Activated T-helper 1 cell treated with Interleukin-2 at 50 U/mL for 16 hours (primary cell): ENCODE measurements around the gene LOXHD1.

ENCODE experiments used
- DNase-seq: peaks from one replicate; pipeline ENCODE4 v3.0.0-alpha.2; 2020; ENCODE audit warnings: low read depth

Gene LOXHD1

DNA sequence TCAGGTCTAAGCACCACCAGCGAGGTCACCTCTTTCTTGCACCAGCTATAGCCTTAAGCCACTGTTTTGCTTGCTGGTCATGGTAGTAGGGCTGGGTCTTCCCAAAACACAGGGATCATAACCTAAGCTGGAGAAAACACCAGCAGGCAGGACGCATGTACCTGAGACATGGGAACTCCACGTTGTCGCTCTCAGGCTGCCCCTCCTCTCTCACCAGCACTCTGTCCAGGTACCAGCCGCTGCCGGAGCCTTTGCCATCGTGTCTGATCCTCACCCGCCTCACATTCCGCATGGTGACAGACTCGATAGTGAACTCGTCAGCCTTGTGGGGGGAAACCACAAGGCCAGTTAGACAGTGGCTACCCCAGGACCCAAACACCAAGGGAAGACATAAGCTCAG lies 79.5 kb downstream of the LOXHD1 start:
- DNase-seq: no peak

DNA sequence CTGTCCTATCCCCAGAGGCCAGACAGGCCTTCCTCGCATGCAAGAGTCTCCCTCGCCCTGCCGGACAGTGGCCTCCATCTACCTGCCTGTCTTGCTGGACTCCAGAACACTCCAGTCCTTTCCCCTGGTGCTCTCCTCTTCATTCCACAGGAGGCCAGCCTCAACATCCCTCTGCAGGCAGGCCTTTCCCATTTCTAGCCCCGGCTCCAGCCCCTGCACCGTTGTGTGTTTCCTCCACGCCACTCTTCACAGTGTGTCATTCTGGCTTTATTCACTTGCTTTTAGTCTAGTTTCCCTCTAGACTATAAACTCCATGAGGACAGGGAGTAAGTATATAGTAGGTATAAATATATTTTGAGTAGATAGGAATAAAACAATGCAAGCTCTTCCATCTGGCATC lies 81.2 kb downstream of the LOXHD1 start:
- DNase-seq: no peak

DNA sequence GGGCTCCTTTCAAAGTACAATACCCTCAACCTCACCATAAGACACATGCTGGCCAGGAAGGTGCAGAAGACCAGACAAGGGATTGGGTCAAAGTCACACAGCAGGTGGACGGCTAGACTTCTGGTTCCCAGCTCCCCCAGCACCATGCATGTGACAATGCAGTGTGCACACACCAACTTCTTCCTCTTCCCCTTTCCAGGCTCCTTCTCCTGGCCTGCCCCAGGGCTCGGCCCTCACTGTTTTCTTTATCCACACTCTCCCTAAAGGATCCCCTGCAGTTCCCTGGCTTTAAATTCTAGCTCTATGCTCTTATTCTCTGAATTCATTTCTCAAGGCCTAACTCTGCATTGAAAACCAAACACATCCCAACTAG lies 82.3 kb downstream of the LOXHD1 start:
- no peak for DNase-seq

DNA sequence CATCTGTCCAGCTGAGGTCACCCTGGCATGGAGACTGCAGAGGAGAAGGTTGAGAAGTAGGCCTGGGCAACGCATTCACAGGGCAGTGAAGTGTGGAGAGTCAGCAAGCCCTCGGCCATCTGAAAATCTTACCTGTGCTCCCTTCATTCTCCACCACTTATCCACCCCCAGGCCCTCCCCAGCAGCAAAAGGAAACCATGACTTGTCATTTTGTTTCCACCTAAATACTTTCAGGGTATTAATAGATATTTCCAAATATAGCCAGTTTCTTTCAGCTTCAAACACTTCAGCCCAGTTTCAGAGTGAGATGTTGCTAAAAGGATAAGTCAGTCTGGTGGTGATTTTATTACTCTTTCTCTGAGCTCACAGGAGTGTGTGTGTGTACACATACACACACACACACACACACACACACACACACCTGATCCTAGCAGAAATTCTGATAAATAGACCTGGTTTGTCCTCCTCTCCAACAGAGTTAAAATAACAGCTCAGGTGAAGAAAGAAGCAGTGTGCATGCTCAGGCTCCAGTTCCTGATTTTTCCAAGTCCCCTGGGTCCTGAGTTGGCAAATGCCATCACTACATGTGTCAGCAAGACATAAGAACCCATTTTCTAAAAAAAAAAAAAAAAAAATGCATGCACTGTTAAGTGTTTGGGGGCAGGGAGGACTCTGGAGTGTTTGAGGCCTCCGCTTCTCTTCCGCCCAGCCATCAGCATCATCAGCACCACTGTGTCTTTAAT lies 82.8 kb downstream of the LOXHD1 start:
- no peak for DNase-seq

DNA sequence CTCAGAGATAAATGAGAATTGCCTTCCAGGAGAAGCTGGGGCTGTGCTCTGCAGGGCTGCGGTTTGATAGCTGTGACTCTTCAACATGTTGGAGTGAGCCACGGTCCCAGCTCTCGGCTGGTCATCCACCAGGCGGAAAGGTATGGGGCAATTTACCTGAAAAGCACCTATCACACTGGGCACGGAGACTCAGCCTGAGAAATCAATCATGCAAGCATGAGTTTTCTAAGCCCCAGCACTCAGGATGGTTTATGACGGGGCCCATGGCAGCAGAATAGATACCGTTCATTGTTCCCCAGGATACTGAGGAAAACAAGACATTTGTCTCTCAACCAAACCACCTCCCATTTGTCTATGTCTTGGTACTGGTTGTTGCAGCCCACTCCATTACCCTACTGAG lies 83.9 kb downstream of the LOXHD1 start:
- no peak for DNase-seq

DNA sequence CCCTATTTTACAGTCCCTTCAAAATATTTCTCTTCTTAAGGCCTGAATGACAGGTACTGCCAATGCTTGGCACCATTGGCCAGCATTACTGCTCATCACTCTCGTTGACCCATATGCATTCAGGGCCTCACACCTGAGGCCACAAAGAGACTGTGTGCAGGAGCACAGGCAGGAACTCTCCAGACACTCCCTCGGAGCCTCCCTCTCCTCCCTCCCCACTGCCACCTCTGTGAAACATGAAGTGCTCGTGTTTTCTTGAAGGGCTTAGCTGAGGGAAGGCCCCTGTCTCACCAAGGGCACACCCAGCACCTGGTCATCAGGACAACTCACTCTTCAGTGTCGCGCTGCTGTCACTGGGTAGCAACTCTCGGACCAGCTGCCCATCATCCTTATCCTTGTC lies 85.3 kb downstream of the LOXHD1 start:
- no peak for DNase-seq

DNA sequence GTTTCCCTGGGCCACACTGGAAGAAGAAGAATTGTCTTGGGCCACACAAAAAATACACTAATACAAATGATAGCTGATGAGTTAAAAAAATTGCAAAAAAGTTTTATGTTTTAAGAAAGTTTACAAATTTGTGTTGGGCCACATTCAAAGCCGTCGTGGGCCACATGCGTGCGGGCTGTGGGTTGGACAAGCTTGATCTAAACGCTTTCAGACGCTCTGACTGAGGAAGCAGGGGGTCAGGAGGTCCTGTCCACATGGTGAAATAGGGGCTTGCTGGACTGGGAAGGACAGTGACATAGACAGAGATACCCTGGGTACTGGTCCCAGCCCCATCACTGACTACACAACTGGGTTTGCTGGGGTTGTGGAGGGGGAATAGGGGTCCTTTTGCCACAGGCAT lies 86.4 kb downstream of the LOXHD1 start:
- DNase-seq: no peak

DNA sequence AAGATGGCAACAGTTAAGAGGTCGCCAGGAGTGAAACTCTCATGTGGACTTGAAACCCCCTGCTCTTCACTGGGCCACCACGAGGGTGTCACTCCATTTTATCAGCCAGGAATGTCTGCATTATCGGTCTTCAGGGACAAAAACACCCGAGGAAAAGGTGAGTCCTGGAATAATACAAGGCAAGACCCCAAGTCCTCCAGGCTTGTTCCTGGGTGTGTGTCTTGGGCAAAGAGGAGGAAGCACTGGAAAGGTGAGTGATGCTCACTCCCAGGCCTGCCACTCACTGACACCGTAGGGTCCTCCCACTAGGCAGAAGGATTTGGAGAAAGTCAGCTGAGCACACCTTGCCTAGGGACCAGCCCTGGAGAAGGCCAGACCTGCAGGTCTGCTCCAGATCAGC lies 86.9 kb downstream of the LOXHD1 start:
- DNase-seq: no peak

DNA sequence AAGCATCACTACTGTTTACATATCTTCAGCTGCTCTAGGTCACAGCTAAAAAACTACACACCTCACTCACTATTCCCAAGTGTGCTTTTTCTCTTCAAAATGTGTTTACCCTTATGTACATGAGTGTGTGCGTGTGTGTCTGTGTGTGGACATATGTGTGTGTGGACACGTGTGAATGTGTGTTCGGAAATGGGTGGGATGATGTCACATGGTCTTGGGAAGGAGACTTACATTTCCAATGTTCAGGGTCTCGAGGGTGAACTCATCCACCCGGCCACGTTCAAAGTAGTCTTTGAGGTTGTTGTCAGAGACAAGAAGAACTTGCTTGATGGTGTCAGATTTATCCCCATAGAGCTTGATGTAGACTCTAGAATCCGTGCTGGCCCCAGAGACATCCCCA lies 87.8 kb downstream of the LOXHD1 start:
- DNase-seq: no peak

DNA sequence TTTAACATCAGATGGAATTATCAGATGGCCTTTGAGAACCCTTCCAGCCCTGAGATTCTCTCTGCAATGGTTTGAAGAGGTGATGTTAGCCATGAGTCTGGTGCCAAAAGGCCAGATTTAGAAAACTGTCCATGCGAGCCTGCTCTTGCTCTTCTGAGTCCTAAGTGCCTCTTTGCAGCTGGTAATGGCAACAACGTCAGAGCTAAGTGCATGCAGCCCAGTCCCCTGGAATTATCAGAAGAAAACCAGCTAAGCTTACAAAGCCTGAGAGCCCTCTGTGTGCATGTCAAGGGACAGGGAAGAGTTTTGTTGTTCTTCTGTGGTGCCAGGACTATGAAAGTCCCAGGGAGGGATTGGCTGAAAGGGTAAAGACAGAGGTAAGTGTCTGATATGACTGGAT lies 89.8 kb downstream of the LOXHD1 start:
- DNase-seq: no peak

DNA sequence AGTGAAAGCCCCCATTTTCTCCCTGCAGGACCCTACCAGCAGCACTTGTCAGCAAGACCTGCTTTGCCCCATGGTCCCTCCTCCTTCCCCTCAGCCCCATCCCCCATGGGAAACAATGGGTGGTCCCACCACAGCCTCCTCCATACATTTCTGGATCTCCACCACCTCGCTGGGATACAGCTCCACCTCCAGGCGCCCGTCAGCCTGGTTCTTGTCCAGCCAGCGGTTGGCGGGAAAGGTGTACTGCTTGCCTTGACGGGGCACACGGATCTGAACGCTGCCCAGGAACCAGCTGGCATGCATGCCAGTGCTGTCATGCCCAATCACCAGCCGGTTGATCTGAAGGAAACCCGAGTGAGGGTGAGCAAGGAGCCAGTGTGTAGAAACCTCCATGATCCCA lies 90.9 kb downstream of the LOXHD1 start:
- no peak for DNase-seq

DNA sequence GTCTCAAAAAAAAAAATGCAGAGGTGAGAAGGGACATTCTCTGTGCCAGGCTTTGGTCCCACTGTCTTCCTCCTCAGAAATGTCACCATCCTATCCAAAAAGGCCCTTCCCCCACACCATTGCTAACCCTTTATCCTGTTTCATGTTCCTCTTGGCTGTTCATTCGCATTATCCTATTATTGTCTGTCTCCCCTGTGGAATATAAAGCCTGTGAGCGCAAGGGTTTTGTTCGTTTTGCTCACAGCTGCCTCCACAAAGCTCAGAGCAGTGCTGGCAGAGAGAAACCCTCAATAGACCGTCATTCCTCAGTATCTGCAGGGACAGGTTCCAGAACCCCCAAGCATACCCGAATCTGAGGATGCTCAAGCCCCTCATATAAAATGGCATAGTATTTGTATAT lies 91.8 kb downstream of the LOXHD1 start:
- DNase-seq: no peak

DNA sequence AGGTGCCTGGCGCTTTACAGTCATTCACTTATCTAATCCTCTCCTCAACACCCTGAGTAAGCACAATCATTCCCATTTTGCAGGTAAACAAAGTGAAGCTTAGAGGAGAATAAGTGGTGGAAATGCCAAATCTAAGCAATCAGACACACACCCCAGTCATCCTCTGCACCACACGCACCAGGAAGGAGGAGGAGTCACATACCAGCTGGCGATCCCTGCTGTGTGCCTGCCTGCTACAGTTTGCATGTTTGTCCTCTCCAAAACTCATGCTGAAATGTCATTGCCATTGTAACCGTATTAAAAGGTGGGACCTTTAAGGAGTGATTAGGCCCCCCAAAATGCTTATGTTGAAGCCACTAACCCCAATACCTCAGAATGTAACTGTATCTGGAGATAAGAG lies 93.7 kb downstream of the LOXHD1 start:
- no peak for DNase-seq

DNA sequence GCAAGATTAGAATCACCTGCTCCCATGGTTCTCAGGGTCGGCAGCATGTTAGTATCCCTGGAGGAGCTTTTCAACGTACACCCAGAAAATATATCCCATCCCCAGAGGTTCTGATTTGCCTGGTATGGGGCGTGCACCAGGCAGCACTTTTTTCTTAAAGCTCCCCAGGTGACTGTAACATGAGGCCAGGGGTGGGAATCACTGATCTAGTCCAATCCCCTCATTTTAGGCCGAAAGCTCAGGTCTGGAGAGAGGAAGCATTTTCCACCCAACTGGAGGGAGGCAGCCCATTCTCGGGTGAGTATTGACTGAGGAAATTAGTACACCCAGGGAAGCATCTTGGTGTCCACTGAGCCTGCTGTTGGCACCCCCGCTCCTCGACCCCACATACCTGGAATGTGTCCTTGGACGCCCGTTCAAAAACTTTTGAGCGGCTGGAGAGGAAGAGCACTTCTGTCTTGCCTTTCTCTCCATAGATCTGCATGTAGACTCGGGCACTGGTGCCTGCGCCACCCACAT lies 94.3 kb downstream of the LOXHD1 start:
- DNase-seq: no peak

DNA sequence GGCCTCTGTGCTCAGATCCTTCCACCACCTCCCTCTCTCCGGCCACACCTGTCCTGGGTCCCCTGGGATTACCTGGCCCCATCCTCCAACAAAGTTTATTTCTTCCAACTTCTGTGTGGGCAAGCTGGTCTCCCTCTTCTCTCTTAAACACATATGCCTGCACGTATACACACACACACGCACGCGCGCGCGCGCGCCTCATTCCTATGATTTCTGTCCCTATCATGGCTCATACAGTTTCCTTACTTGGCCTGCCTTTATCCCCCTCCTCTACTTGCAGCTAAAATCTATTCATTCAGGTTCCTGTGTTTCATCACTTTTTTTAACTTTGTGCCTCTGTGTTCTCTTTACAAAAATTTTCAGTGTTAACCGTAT lies 96.4 kb downstream of the LOXHD1 start:
- DNase-seq: no peak

DNA sequence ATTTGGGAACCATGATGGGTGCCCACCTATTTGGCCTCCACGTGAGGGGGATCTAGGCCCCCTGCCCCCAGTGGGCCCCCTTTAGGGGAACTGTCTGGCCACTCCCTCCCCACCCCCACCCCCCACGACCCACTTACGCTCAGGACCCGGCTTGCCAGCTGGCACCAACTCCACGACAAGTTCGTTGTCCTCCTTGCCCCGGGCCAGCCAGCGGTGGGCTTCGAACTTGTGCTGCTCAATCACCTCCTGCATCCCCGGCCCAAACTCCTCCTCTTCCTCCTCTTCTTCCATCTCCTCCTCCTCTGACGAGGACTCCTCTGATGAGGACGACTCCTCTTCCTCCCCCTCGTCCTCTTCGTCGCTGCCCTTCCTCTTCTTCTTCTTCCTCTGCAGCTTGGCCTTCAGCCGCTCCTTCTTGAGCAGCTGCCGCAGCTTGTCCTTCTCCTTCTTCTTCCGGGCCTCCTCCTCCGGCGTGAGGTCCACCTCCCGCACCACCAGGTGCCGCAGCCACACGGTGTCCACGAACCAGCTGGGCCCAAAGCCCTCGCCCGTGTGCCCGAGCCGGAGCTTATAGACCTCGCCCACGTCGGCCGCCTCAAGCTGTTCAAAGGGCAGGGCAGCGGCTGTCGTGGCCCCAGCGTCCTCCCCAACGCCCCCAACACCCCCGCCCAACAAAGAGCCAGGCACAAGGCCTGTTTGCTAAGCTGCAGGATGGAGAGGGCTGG lies 96.9 kb downstream of the LOXHD1 start:
- DNase-seq: no peak

DNA sequence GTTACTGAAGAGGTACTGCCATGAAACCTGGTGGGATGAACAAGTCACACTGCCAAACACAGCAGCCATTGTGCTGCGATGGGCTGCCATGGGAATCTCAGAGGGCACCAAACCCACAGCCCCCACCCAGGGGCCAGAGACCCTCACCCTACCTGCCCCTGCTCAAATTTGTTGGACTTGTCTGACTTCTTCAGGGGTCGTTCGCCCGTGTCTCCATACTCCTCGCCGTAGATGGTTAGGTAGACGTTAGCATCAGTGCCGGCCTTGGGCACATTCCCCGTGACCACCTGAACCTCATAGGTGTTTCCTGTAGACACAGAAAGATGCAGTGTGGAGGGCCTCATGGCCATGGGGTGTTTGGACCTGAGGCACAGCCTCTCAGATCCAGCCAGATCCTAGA lies 97.7 kb downstream of the LOXHD1 start:
- DNase-seq: no peak

DNA sequence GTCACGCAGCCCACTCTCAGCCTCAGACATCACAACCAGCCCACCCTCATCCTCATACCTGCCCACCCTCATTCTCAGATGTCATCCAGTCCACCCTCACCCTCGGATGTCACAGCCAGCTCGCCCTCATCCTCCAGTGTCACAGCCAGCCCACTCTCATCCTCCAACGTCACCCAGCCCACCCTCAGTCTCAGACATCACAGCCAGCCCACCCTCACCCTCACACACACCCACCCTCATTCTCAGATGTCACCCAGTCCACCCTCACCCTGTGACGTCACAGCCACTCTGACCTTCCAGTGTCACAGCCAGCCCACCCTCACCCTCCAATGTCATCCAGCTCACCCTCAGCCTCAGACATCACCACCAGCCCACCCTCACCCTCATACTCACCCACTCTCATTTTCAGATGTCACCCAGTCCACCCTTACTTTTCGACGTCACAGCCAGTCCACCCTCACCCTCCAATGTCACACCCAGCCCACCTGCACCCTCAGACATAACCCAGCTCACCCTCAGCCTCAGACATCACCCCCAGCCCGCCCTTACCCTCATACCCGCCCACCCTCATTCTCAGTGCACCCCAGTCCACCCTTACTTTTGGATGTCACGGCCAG lies 100.3 kb downstream of the LOXHD1 start:
- DNase-seq: no peak

DNA sequence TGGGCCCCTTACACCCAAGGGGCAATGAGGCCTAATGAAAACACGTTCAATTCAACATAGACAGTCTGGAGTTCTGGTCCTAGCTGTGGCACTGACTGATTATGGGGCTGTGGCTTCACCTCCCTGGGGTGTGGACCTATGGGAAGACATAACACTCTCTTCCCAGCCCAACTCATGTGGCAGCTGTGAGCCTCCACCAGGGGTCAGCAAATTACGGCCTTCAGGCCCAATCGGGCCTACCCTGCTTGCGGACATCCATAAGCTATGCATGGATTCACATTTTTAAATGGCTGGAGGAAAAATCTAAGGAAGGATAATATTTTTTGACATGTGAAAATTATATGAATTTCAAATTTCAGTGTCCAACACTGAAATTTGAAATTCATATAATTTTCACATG lies 101.3 kb downstream of the LOXHD1 start:
- DNase-seq: no peak

DNA sequence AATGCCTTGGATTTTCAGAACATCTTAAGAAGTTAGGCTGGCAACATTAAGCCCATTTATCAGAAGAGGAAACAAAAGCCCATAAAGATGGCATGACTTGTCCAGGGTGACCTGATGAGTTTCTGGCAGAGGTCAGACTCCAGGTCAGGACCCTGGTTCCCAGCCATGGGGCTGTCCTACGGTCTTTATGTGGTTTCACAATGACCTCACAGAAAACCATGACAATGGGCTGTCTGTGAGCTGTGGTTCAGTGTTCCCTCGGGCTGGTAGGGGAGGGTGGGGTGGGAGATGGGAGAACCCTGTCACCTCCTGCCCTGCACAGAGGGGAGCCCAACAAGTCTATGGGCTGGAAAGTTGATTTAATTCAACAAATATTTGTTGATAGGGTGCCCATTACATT lies 101.8 kb downstream of the LOXHD1 start:
- DNase-seq: no peak

DNA sequence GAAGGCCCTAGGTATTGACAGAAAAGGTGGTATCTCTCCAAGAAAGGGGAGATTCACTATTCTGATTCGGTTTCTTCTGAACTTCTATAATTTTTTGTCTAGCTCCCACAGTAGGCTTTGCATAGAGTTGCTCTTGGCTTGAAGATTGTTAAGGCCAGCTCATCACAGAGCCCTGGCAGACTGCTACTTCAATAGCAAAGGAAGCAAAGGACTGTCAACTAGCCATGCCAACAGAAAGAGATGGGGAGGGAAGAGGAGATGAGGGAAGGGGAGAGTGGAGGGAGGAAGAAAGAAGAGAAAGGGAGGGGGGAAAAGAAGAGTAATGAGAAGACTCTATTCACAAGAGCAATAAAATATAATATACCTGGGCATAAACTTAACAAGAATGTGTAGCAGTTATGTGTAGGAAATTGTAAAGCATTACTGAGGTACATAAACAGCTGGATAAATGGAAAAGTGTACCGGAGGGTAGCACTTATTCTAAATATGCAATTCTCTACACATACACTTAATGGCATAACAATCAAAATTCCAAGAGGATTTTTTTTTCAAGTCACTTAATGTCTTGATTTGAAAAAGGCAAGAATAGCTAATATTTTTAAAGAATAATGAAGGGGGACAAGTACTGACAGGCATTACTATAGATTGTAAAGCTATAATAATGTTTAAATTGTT lies 102.5 kb downstream of the LOXHD1 start:
- DNase-seq: no peak

DNA sequence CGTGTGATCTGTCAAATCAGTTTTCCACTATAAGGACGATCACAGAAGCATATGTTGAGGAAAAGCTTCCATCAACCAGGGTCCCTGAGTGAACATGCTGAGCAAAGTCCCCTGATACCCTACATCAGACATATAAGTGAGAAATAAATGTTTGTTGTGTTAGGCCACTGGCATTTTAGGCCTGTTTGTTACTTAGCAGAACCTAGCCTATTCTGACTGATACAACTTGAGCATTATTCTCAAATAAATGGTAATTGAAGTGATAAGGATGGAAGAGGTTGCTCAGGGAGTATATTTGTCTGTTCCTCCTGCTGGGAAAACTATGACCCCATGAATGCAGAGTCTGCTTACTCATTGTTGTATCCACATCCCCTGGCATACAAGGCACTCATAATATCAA lies 106.4 kb downstream of the LOXHD1 start:
- DNase-seq: no peak

DNA sequence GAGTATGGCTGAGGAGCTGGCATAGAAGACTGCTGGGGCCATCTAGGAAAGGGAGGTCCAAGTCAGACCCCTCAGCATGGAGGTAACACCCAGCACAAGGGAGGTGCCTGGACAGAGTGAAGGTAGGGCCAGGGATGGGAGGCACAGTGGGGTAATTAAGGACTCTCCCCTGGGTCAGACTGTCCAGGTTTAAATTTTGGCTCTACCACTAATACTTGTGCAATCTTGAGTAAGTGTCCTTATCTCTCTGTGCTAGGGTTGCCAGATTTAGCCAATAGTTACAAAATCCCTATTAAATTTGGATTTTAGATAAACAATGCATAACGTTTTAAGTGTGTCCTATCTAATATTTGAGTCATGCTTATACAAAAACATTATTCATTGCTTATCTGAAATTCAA lies 109.5 kb downstream of the LOXHD1 start:
- no peak for DNase-seq
